GM12878 (cell line): ENCODE results near the gene PPP1R14B.

Source experiments
- CTCF ChIP-seq, 3 experiments: IDR thresholded peaks in 2 of 3; conservative IDR thresholded peaks in 1 of 3; 2 replicates each; pipeline ENCODE4 v1.5.1; 2011; ENCODE audit warnings: low read depth in 3 of 3, low read length in 3 of 3, mild to moderate bottlenecking in 3 of 3, control low read depth in 2 of 3, moderate library complexity in 2 of 3, inconsistent platforms in 1 of 3, mixed read lengths in 1 of 3; ENCODE audit not compliant: control insufficient read depth in 2 of 3, insufficient read depth in 1 of 3; ENCODE audit errors: extremely low read depth in 1 of 3
- E2F4 ChIP-seq: IDR thresholded peaks from 2 replicates; pipeline ENCODE4 v1.6.1; 2012; ENCODE audit warnings: low read depth, low read length, improper control_type of control experiment
- EZH2 ChIP-seq: IDR thresholded peaks from 2 replicates; pipeline ENCODE4 v1.6.1; 2012; ENCODE audit warnings: low read depth, mild to moderate bottlenecking, control low read depth, inconsistent platforms, low read length, borderline replicate concordance; ENCODE audit not compliant: control insufficient read depth
- FOXK2 ChIP-seq: fragments of 450-650 bp; IDR thresholded peaks from 2 replicates; pipeline ENCODE4 v1.6.1; 2017; ENCODE audit warnings: mild to moderate bottlenecking, moderate library complexity
- NFXL1 ChIP-seq: fragments of 450-650 bp; IDR thresholded peaks from 2 replicates; pipeline ENCODE4 v1.6.1; 2017; ENCODE audit warnings: antibody characterized with exemption, mild to moderate bottlenecking, borderline replicate concordance
- POLR2A ChIP-seq: IDR thresholded peaks from 2 replicates; pipeline ENCODE4 v1.6.1; 2011; ENCODE audit warnings: low read depth, mild to moderate bottlenecking, low read length
- POLR2AphosphoS5 ChIP-seq: IDR thresholded peaks from 2 replicates; pipeline ENCODE4 v1.6.1; 2011; ENCODE audit warnings: mild to moderate bottlenecking, low read length, inconsistent platforms
- RAD21 ChIP-seq: IDR thresholded peaks from 2 replicates; pipeline ENCODE4 v1.6.1; 2011; ENCODE audit warnings: mild to moderate bottlenecking, low read depth, low read length, moderate library complexity; ENCODE audit not compliant: insufficient read depth
- REST ChIP-seq: IDR thresholded peaks from 2 replicates; pipeline ENCODE4 v1.6.1; 2012; ENCODE audit warnings: mild to moderate bottlenecking, low read depth, low read length
- SP1 ChIP-seq: IDR thresholded peaks from one replicate; pipeline ENCODE4 v1.6.1; 2011; ENCODE audit warnings: low read depth, low read length
- TARDBP ChIP-seq: IDR thresholded peaks from 2 replicates; pipeline ENCODE4 v1.6.1; 2016; ENCODE audit warnings: borderline replicate concordance
- USF2 ChIP-seq: IDR thresholded peaks from 2 replicates; pipeline ENCODE4 v1.6.1; 2011; ENCODE audit warnings: low read depth, low read length, improper control_type of control experiment, borderline replicate concordance
- ZBTB33 ChIP-seq: fragments of 450-650 bp; IDR thresholded peaks from 2 replicates; pipeline ENCODE4 v1.6.1; 2017; ENCODE audit warnings: mild to moderate bottlenecking

- TF ChIP-seq POLR2A (peak; percentile 25; the same call in 1 of the 2 replicates), CTCF (IDR thresholded peaks at IDR 0.05 in 2 of 3, conservative IDR thresholded peaks at IDR 0.05 in 1 of 3; ENCODE audit: control insufficient read depth in 2 of 3, extremely low read depth in 1 of 3, insufficient read depth in 1 of 3, low read depth in 3 of 3, low read length in 3 of 3) (no peak), NFXL1 (no peak), FOXK2 (no peak), ZBTB33 (no peak), SP1 (no peak), TARDBP (no peak), EZH2 (no peak), REST (no peak), USF2 (no peak), E2F4 (no peak), POLR2AphosphoS5 (no peak), RAD21 (no peak)
These were observed 8.7 kb downstream of the PPP1R14B start for GRCh38 chr11:64238076-64238475.
